ENCODE data around the gene SUMO4.

- TF ChIP-seq CTCF (IDR thresholded peaks at IDR 0.05; ENCODE audit: low read depth, low read length): no peak
- TF ChIP-seq POLR2A (IDR thresholded peaks at IDR 0.05; ENCODE audit: extremely low read depth, insufficient read length): no peak
Measured at GRCh38 chr6:149414821-149415220, 14.8 kb downstream of the SUMO4 start.

Measured in NB4 (cell line).